K562 (cell line): ENCODE data around the gene TMEM108. TPM values are rescaled to one million over a fixed set of nuclear protein-coding genes. Genes with fewer than 3 reads are reported as not detected.

Experiments
- ATAC-seq: fragments of 200-7000 bp; cut with Tn5 transposase; 3 replicates; pipeline ENCODE4 v1.9.1; 2020; ENCODE audit warnings: moderate library complexity
- BruUV-seq: library from RNA; stranded (reverse); fragments of 400-500 nt; replicated peaks from 2 replicates; lab custom pipeline; 2021; lab: Mats Ljungman, UMichigan
- CTCF ChIA-PET: fragments of 300-600 bp; formaldehyde crosslinking; extraction: SDS; loops from one replicate; lab custom pipeline; 2021; ENCODE audit warnings: low intra/inter-chr PET ratio; lab: Yijun Ruan, JAX
- POLR2A ChIA-PET: fragments of 300-600, 350-650 bp; sonication (Branson Sonifier 250); formaldehyde crosslinking; extraction: SDS; loops from one replicate; lab custom pipeline; 2021; ENCODE audit warnings: antibody characterized with exemption, inconsistent platforms; lab: Yijun Ruan, JAX
- DNase-seq, 4 experiments: peaks; one replicate each; pipeline versions ENCODE4 v3.0.0 to v3.0.0-alpha.2; 2011 to 2018; ENCODE audit warnings: low spot score in 3 of 4, mixed read lengths in 3 of 4; ENCODE audit errors: extremely low read depth in 1 of 4
- FAIRE-seq: peaks from 2 replicates; lab custom pipeline; 2011; peaks lifted over from hg19 to GRCh38; lab: Jason Lieb, UNC
- H2AFZ ChIP-seq: 2 replicates; pipeline ENCODE4 v1.6.0; 2011; ENCODE audit warnings: low read depth, low read length, control low read depth, inconsistent platforms
- H3K27ac ChIP-seq: fragments of 200-600 bp; 3 replicates; pipeline ENCODE4 v1.8.0; 2011; ENCODE audit warnings: low read depth, mild to moderate bottlenecking, control low read depth, inconsistent platforms, low read length, moderate library complexity, mixed read lengths; ENCODE audit errors: extremely low read depth
- H3K27me3 ChIP-seq, 2 experiments: fragments of 300-600 bp in 1 of 2; 2 replicates in 1 of 2; 3 replicates in 1 of 2; pipeline versions ENCODE4 v1.6.0 to v1.8.0; 2011; ENCODE audit warnings: inconsistent platforms in 2 of 2, low read length in 2 of 2, mild to moderate bottlenecking in 1 of 2, mixed read lengths in 1 of 2, moderate library complexity in 1 of 2; ENCODE audit not compliant: control insufficient read depth in 2 of 2, insufficient read depth in 2 of 2
- H3K36me3 ChIP-seq: fragments of 300-600 bp; 3 replicates; pipeline ENCODE4 v1.8.0; 2011; ENCODE audit warnings: mild to moderate bottlenecking, low read length, inconsistent platforms; ENCODE audit not compliant: control insufficient read depth, insufficient read depth
- H3K4me1 ChIP-seq, 2 experiments: fragments of 200-600 bp in 1 of 2; replicated peaks in 1 of 2; 2 replicates in 1 of 2; 3 replicates in 1 of 2; pipeline versions ENCODE4 v1.5.1 to v1.8.0; 2011; ENCODE audit warnings: inconsistent platforms in 2 of 2, low read length in 2 of 2, mild to moderate bottlenecking in 1 of 2, mixed read lengths in 1 of 2, moderate library complexity in 1 of 2; ENCODE audit not compliant: control insufficient read depth in 2 of 2, insufficient read depth in 2 of 2
- H3K4me2 ChIP-seq: 2 replicates; pipeline ENCODE4 v1.6.1; 2011; ENCODE audit warnings: low read length, control low read depth, inconsistent platforms, mixed read lengths; ENCODE audit not compliant: insufficient read depth
- H3K4me3 ChIP-seq: fragments of 200-600 bp; sonication (generic), shearing (Covaris generic); 2 replicates; pipeline ENCODE4 v1.5.1; 2016; ENCODE audit warnings: control low read depth, inconsistent platforms
- H3K79me2 ChIP-seq: fragments of 200-600 bp; 3 replicates; pipeline ENCODE4 v1.8.0; 2011; ENCODE audit warnings: low read length, inconsistent platforms; ENCODE audit not compliant: control insufficient read depth, insufficient read depth
- H3K9ac ChIP-seq, 2 experiments: 2 replicates each; pipeline versions ENCODE4 v1.6.0 to v1.6.1; 2011; ENCODE audit warnings: low read depth in 2 of 2, low read length in 2 of 2, control low read depth in 1 of 2, inconsistent platforms in 1 of 2, mild to moderate bottlenecking in 1 of 2, mixed read lengths in 1 of 2; ENCODE audit not compliant: insufficient read depth in 1 of 2
- H3K9me1 ChIP-seq: one replicate; pipeline ENCODE4 v1.6.0; 2011; ENCODE audit warnings: inconsistent platforms, mild to moderate bottlenecking, low read length, moderate library complexity; ENCODE audit not compliant: control insufficient read depth, insufficient read depth
- H3K9me3 ChIP-seq: replicated peaks from 2 replicates; pipeline ENCODE4 v1.5.1; 2011; ENCODE audit warnings: low read depth, low read length, inconsistent platforms; ENCODE audit not compliant: control insufficient read depth, insufficient read depth
- H4K20me1 ChIP-seq: replicated peaks from 2 replicates; pipeline ENCODE4 v1.6.1; 2011; ENCODE audit warnings: low read length, inconsistent platforms, mixed read lengths; ENCODE audit not compliant: control insufficient read depth, insufficient read depth
- COPS2 ChIP-seq: fragments of 450-650 bp; conservative IDR thresholded peaks from 2 replicates; pipeline ENCODE4 v1.6.1; 2016; ENCODE audit warnings: mild to moderate bottlenecking, moderate library complexity
- FOXP1 ChIP-seq: sonication (generic); formaldehyde crosslinking; IDR thresholded peaks from 2 replicates; pipeline ENCODE4 v1.8.0; 2022; ENCODE audit warnings: mild to moderate bottlenecking, missing genetic modification reagents
- KLF6 ChIP-seq: fragments of 250-450 bp; sonication (Bioruptor Pico); IDR thresholded peaks from 2 replicates; pipeline ENCODE4 v1.4.0; 2020; ENCODE audit warnings: mild to moderate bottlenecking, moderate library complexity, borderline replicate concordance
- MYC ChIP-seq, 2 experiments: fragments of 250-450 bp in 1 of 2; sonication (Bioruptor Pico) in 1 of 2; IDR thresholded peaks; 2 replicates each; pipeline versions ENCODE4 v1.5.1 to v1.6.1; 2012 to 2021; ENCODE audit warnings: low read depth in 2 of 2, borderline replicate concordance in 1 of 2, improper control_type of control experiment in 1 of 2, low read length in 1 of 2, mild to moderate bottlenecking in 1 of 2, moderate library complexity in 1 of 2
- RERE ChIP-seq: sonication (generic); formaldehyde crosslinking; IDR thresholded peaks from 2 replicates; pipeline ENCODE4 v1.8.0; 2023; ENCODE audit warnings: missing genetic modification reagents, mild to moderate bottlenecking, borderline replicate concordance
- ZBTB5 ChIP-seq: fragments of 450-650 bp; IDR thresholded peaks from 2 replicates; pipeline ENCODE4 v1.6.1; 2017; ENCODE audit warnings: antibody characterized with exemption
- ZFP1 ChIP-seq: fragments of 450-650 bp; formaldehyde crosslinking; IDR thresholded peaks from 2 replicates; pipeline ENCODE4 v1.4.0; 2020; ENCODE audit warnings: mild to moderate bottlenecking, mixed read lengths
- WGBS: fragments of 100-300 bp; shearing (Covaris generic); methylation state at CpG from one replicate; pipeline ENCODE4 v1.1.6; 2016; ENCODE audit warnings: low coverage, mixed read lengths; ENCODE audit not compliant: insufficient coverage; ENCODE audit errors: missing lambda C conversion rate; 5-methylcytosine and 5-hydroxymethylcytosine counted together
- in situ Hi-C: fragments of 300-500 bp; cut with MboI; formaldehyde crosslinking; loops from 4 replicates; pipeline ENCODE4 v1.15.0; 2018; ENCODE audit warnings: inconsistent platforms, mixed read lengths
- intact Hi-C: fragments of 100-400 bp; cut with micrococcal nuclease; formaldehyde crosslinking; loops from 2 replicates; pipeline ENCODE4 v1.14.2; 2022
- polyA plus RNA-seq, 8 experiments: library from polyadenylated mRNA; depleted of rRNA in 4 of 8; stranded (reverse) in 5 of 8; unstranded in 3 of 8; fragments of >200 nt; fragmentation: Nextera tagmentation in 2 of 8; fragmentation: Illumina TruSeq in 1 of 8; extraction: Ambion mirVana in 2 of 8; extraction: Trizol in 1 of 8; gene quantifications; 2 replicates each; pipeline versions ENCODE4 v1.2.1 to v1.2.3, GENCODE V29; 2011 to 2014; ENCODE audit warnings: inconsistent platforms in 1 of 8, missing spikeins in 1 of 8
- total RNA-seq, 7 experiments: library from RNA; depleted of rRNA in 6 of 7; stranded (reverse); fragments of >200 nt in 6 of 7; fragmentation: Illumina TruSeq in 2 of 7; extraction: Trizol in 2 of 7; gene quantifications; 2 replicates each; pipeline versions ENCODE4 v1.2.1 to v1.2.3, GENCODE V29; 2011 to 2021; ENCODE audit warnings: low replicate concordance in 1 of 7

The TMEM108 gene
- total and polyA plus RNA-seq, 9 of the 15 experiments (the other 6 are each of a cell fraction or from before 2014, with no cell fraction given) = 0.65 to 11.1 (median 3.4) TPM

DNA sequence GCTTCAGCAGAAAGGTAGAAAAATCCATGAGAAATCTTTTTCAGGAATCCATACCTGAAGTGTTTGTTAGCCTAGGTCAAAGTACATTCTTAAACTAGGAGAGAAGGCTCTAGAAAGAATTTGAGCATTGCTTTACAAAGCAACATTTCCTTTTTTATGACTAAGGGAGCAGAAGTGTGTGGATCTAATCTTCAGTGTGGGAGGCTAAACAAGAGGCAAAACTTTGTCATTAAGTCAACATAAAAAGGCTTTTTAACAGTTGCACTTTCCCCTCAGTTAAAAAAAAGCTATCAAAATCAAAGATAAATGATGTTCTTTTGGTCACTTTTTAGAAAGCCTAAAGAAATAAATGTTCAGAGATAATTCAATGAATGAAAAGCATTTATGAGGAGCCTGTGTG lies 154.8 kb downstream of the TMEM108 start:
- POLR2A ChIA-PET = no interaction called here
- ATAC-seq (no peak), FAIRE-seq (no peak), DNase-seq (no peak)
- H3K27ac ChIP-seq = no peak overlapping the region
- H3K4me3 ChIP-seq = no peak overlapping the region
- no peaks in the 10 kb centered on the region for H3K36me3 ChIP-seq
- no peaks in the 10 kb centered on the region for H4K20me1 ChIP-seq
- no TSS peak for BruUV-seq
- no peak overlapping the region for H3K9ac ChIP-seq
- H3K9me1 ChIP-seq = no peaks in the 10 kb centered on the region
- H2AFZ ChIP-seq = no peak overlapping the region
- no peak for TF ChIP-seq COPS2
- in situ Hi-C loops = no loop called here
- no peaks in the 10 kb centered on the region for H3K4me1 ChIP-seq
- H3K27me3 ChIP-seq = no peaks in the 10 kb centered on the region
- H3K9me3 ChIP-seq = no peaks in the 10 kb centered on the region
- intact Hi-C loops = no loop called here
- CTCF ChIA-PET = no interaction called here
- no peak overlapping the region for H3K4me2 ChIP-seq
- no peaks in the 10 kb centered on the region for H3K79me2 ChIP-seq

DNA sequence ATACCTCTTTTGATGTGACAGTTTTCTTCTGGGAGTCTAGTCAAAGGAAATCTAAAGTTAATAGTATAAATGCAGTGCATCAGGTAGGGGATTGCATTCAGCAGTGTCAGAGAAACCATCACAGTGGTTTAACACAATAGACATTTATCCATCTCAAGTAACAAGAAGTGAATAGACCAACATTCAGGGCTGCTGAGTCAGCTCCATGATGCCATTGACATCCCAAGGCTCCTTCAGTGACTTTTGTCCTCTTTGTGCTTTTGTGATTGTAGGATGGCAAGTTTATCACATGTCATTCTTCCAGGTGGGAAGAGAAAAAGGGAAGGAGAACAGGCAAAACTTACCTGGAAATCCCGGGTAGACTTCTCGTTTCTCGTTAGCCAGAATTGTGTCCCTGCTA lies 158.3 kb downstream of the TMEM108 start:
- CTCF ChIA-PET = no interaction called here
- intact Hi-C loops = no loop called here
- ATAC-seq (no peak), DNase-seq (no peak), FAIRE-seq (no peak)
- in situ Hi-C loops = no loop called here
- H3K9me1 ChIP-seq = no peaks in the 10 kb centered on the region
- no peak overlapping the region for H3K9ac ChIP-seq
- H3K4me3 ChIP-seq = no peak overlapping the region
- H3K9me3 ChIP-seq = no peaks in the 10 kb centered on the region
- POLR2A ChIA-PET = no interaction called here
- no peak overlapping the region for H3K27ac ChIP-seq
- WGBS = 17% methylated on average over 3 of the region's 3 CpGs
- H3K36me3 ChIP-seq = no peaks in the 10 kb centered on the region
- H2AFZ ChIP-seq = no peak overlapping the region
- no peaks in the 10 kb centered on the region for H3K27me3 ChIP-seq
- no peaks in the 10 kb centered on the region for H3K79me2 ChIP-seq
- no peak for TF ChIP-seq KLF6
- no peak for TF ChIP-seq ZFP1
- no peak for TF ChIP-seq RERE (CRISPR knock-in tag)
- TF ChIP-seq ZBTB5 = no peak
- no peak for TF ChIP-seq FOXP1
- TF ChIP-seq MYC (IDR thresholded peaks at IDR 0.05; ENCODE audit: low read depth, low read length) = no peak
- TF ChIP-seq MYC (CRISPR knock-in tag; IDR thresholded peaks at IDR 0.05; ENCODE audit: borderline replicate concordance, low read depth) = no peak
- no peaks in the 10 kb centered on the region for H3K4me1 ChIP-seq
- no peak overlapping the region for H3K4me2 ChIP-seq
- no TSS peak for BruUV-seq
- no peaks in the 10 kb centered on the region for H4K20me1 ChIP-seq
